Upper lobe of right lung (tissue), 1 donor: ENCODE measurements around the gene PIP4K2A. TPM values are rescaled to one million over a fixed set of nuclear protein-coding genes. Genes with fewer than 3 reads are reported as not detected.

Source experiments
- ATAC-seq: fragments of 200-7000 bp; cut with Tn5 transposase; one replicate; pipeline ENCODE4 v1.9.1; 2020; ENCODE audit warnings: mild to moderate bottlenecking, moderate library complexity
- DNase-seq: peaks from one replicate; pipeline ENCODE4 v3.0.0-alpha.2; 2020
- H3K27ac ChIP-seq: fragments of 200-600 bp; one replicate; pipeline ENCODE4 v1.8.0; 2022
- H3K27me3 ChIP-seq: fragments of 200-600 bp; one replicate; pipeline ENCODE4 v1.8.0; 2022; ENCODE audit warnings: mild to moderate bottlenecking
- H3K36me3 ChIP-seq: fragments of 200-600 bp; one replicate; pipeline ENCODE4 v1.8.0; 2022
- H3K4me1 ChIP-seq: fragments of 200-600 bp; one replicate; pipeline ENCODE4 v1.8.0; 2022
- H3K4me3 ChIP-seq: fragments of 200-600 bp; one replicate; pipeline ENCODE4 v1.8.0; 2022; ENCODE audit warnings: mild to moderate bottlenecking
- H3K9me3 ChIP-seq: fragments of 200-600 bp; one replicate; pipeline ENCODE4 v1.8.0; 2022
- intact Hi-C: fragments of 100-400 bp; cut with DNase I; formaldehyde crosslinking; loops from one replicate; pipeline ENCODE4 v1.11.0; 2022
- total RNA-seq: library from RNA; stranded (reverse); fragmentation: NEBNext Ultra II Directional; extraction: Animal tissue kit (Norgen Biotek cat#: 25700); gene quantifications from one replicate; pipeline ENCODE4 v1.2.1, GENCODE V29; 2021
- TF ChIP-seq, protein P1 (sequence below): fragments of 200-600 bp; IDR thresholded peaks from one replicate; pipeline ENCODE4 v1.8.0; 2022; ENCODE audit warnings: antibody characterized with exemption
- donor health status: DM: no; HTN: yes; CAD: no; lungs with severe emphysema.

Gene PIP4K2A
- total RNA-seq, 1 donor from 2014 or later: 61.2 TPM

DNA sequence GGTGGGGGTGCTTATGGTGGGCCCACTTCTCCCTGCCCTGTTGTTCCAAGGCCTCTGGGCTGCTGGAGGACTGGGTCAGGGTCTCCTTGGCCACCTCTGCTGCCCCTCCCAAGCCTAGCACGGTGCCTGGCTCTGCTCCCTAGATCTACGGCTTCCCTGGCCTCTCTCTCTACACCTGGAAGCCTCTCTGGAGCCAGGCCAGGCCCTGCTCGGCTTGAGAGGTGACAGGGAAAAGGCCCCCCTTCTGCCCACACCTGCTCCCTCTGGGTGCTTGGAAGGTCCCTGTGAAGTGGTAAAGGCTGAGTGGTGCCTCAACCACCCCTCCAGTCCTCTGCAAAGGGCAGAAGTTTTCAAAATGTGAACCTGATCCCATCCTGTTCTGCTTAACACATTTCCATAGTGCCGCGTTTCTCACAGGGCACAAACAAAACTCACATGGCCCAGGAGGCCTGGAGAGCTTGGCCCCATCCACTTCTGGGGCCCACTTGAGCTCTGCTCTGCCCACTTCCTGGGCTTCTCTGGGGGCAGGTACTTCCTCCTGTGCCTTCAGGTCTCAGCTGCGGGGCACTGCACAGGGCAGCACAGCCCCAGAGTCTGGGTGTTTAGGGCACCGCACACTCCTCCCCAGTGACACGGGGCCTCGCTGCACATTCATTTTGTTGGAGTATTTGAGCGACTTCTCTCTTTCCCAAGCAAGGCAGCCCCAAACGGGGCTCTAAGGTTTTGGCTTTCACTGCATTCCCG, 169.9 kb downstream of the PIP4K2A start:
- Histone ChIP-seq H3K27ac (peak overlapping the region; percentile 30), H3K4me3 (no peak overlapping the region), H3K4me1 (no peaks in the 10 kb centered on the region), H3K27me3 (no peaks in the 10 kb centered on the region), H3K9me3 (no peaks in the 10 kb centered on the region), H3K36me3 (peaks cover 65% of the 10 kb centered on the region)
- DNase-seq (peak; percentile 75), ATAC-seq (peak; percentile 87)
- TF ChIP-seq, protein P1, sequence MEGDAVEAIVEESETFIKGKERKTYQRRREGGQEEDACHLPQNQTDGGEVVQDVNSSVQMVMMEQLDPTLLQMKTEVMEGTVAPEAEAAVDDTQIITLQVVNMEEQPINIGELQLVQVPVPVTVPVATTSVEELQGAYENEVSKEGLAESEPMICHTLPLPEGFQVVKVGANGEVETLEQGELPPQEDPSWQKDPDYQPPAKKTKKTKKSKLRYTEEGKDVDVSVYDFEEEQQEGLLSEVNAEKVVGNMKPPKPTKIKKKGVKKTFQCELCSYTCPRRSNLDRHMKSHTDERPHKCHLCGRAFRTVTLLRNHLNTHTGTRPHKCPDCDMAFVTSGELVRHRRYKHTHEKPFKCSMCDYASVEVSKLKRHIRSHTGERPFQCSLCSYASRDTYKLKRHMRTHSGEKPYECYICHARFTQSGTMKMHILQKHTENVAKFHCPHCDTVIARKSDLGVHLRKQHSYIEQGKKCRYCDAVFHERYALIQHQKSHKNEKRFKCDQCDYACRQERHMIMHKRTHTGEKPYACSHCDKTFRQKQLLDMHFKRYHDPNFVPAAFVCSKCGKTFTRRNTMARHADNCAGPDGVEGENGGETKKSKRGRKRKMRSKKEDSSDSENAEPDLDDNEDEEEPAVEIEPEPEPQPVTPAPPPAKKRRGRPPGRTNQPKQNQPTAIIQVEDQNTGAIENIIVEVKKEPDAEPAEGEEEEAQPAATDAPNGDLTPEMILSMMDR: no peak
- intact Hi-C loops: no loop called here

DNA sequence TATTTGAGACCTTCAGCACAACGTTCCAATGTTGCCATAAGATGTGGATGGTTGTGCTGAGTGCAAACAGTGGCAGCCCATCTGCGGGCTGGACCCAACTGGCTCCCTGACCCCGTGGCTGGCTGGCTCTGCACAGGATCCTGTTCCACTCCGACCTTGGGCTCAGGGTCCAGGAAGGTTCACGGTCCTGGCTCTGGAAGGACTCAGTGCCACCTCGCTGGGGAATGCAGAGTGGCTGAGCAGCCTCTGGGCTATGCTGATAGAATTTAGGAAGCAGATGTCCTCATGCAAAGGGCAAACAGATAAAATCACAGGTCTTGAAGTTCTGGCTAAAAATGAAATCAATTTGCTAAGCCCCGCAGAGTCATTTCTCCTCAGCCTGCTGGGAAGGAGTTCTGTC, 171.6 kb downstream of the PIP4K2A start:
- intact Hi-C loops: no loop called here
- ATAC-seq (no peak), DNase-seq (no peak)
- no peaks in the 10 kb centered on the region for H3K9me3 ChIP-seq
- H3K4me1 ChIP-seq: no peaks in the 10 kb centered on the region
- H3K27ac ChIP-seq: no peak overlapping the region
- H3K4me3 ChIP-seq: no peak overlapping the region
- TF ChIP-seq, protein P1: no peak
- H3K27me3 ChIP-seq: no peaks in the 10 kb centered on the region
- H3K36me3 ChIP-seq: peaks cover 61% of the 10 kb centered on the region

DNA sequence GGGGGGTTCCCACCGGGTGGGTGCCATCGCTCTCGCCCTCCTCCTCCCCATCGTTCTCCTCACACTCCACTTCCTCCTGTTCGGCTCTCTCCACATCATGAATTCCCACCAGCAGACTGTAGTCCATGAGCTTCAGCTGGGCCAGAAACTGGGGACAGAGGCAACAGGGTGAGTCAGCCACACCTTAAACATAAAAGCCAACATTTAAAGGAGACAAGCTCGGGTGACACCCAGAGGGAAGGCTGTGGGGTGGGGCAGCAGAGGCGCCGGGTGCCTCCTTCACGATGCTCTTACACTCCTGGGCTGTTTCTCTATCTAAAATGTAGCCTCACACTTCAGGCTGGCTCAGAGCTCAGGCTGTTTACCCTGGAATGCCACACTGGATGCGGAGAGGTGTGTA, 172.5 kb downstream of the PIP4K2A start:
- no peak overlapping the region for H3K27ac ChIP-seq
- H3K9me3 ChIP-seq: no peaks in the 10 kb centered on the region
- peaks cover 53% of the 10 kb centered on the region for H3K36me3 ChIP-seq
- no peak for DNase-seq
- no peak overlapping the region for H3K4me3 ChIP-seq
- H3K4me1 ChIP-seq: no peaks in the 10 kb centered on the region
- intact Hi-C loops: no loop called here
- TF ChIP-seq, protein P1: no peak
- ATAC-seq: no peak
- no peaks in the 10 kb centered on the region for H3K27me3 ChIP-seq

DNA sequence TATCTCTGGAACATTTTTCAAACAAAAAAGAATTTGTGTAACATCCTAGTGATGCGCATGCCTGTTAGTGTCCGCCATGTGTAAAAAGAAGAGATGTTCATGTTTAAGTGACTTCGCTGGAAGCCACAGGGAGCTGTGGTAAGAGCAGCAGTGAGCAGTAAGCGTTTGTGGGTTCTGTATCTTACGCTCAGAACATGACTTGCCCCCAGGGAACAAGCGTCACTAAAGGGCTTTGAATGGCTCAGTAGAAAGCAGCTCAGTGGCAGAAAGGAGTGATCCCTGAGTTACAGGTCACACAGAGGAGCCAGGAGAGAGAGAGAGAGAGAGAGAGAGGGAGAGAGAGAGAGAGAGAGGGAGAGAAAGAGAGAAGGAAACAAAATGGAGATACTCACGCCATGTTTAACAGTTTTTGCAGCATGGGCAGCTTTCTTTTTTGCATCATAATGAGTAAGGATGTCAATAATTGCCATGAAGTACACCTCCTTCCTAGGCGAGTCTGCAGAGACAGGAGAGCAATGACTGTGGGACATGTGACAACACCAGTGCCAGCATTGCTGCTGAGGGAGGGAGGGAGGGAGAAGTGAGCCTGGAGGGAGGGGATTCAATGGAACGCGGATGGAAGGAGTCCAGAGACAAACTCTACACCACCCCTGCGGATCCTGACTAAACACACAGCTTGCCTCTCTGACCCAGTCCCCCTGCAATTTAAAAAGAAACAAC, 174.6 kb downstream of the PIP4K2A start:
- intact Hi-C loops: no loop called here
- no peaks in the 10 kb centered on the region for H3K9me3 ChIP-seq
- no peak overlapping the region for H3K4me3 ChIP-seq
- TF ChIP-seq, protein P1: no peak
- DNase-seq: no peak
- no peaks in the 10 kb centered on the region for H3K27me3 ChIP-seq
- H3K4me1 ChIP-seq: no peaks in the 10 kb centered on the region
- H3K36me3 ChIP-seq: peaks cover 47% of the 10 kb centered on the region
- no peak for ATAC-seq
- H3K27ac ChIP-seq: no peak overlapping the region

DNA sequence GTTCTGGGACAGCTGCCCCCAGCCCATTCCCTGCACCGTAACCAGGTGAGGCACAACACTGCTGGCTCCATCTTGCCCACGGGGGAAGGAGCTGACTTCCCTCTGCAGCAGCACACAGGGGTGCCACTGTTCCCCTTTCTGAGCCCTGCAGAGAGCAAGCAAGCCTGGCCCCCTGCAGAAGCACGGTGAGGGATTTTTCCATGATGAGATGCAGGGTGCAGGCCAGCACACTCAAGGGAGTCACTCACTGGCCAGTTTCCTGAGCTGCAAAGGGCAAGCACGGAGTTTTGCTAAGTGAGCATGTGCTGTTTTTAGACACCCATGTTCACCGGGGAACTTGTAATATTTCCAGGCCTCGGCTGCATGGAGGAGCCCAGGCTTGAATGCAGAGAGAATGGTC, 176.6 kb downstream of the PIP4K2A start:
- Histone ChIP-seq H3K27ac (no peak overlapping the region), H3K36me3 (peaks cover 40% of the 10 kb centered on the region), H3K4me3 (no peak overlapping the region), H3K27me3 (no peaks in the 10 kb centered on the region), H3K9me3 (no peaks in the 10 kb centered on the region), H3K4me1 (no peaks in the 10 kb centered on the region)
- ATAC-seq: no peak
- TF ChIP-seq, protein P1: no peak
- intact Hi-C loops: no loop called here
- no peak for DNase-seq
